Activated naive CD4-positive, alpha-beta T cell treated with anti-CD3 and anti-CD28 coated beads, Interleukin-2, amount 50 U/mL, for 24 hours (primary cell): Measurements from ENCODE around the gene CSMD2.

ENCODE experiments used
- H3K27ac Mint-ChIP-seq: one replicate; pipeline ENCODE4 v1.8.0; 2021; ENCODE audit warnings: mild to moderate bottlenecking, mixed read lengths
- H3K27me3 Mint-ChIP-seq: one replicate; pipeline ENCODE4 v1.8.0; 2021; ENCODE audit warnings: mixed read lengths
- H3K36me3 Mint-ChIP-seq: one replicate; pipeline ENCODE4 v1.8.0; 2021; ENCODE audit warnings: mixed read lengths
- H3K4me1 Mint-ChIP-seq: one replicate; pipeline ENCODE4 v1.8.0; 2021; ENCODE audit warnings: mixed read lengths
- H3K4me3 Mint-ChIP-seq: one replicate; pipeline ENCODE4 v1.8.0; 2021; ENCODE audit warnings: mild to moderate bottlenecking, mixed read lengths
- H3K9me3 Mint-ChIP-seq: one replicate; pipeline ENCODE4 v1.8.0; 2021; ENCODE audit warnings: mixed read lengths

The CSMD2 gene

GRCh38 chr1:33660244-33660643, 504.8 kb downstream of the CSMD2 start:
- Mint-ChIP-seq H3K4me1 (no peaks in the 10 kb centered on the region), H3K4me3 (no peak overlapping the region), H3K9me3 (no peaks in the 10 kb centered on the region), H3K27me3 (peaks cover 2% of the 10 kb centered on the region), H3K36me3 (no peaks in the 10 kb centered on the region), H3K27ac (no peak overlapping the region)

GRCh38 chr1:33659641-33660040, 505.4 kb downstream of the CSMD2 start:
- H3K4me1 Mint-ChIP-seq: no peaks in the 10 kb centered on the region
- H3K27ac Mint-ChIP-seq: no peak overlapping the region
- H3K27me3 Mint-ChIP-seq: peaks cover 2% of the 10 kb centered on the region
- no peaks in the 10 kb centered on the region for H3K9me3 Mint-ChIP-seq
- no peak overlapping the region for H3K4me3 Mint-ChIP-seq
- H3K36me3 Mint-ChIP-seq: no peaks in the 10 kb centered on the region

DNA sequence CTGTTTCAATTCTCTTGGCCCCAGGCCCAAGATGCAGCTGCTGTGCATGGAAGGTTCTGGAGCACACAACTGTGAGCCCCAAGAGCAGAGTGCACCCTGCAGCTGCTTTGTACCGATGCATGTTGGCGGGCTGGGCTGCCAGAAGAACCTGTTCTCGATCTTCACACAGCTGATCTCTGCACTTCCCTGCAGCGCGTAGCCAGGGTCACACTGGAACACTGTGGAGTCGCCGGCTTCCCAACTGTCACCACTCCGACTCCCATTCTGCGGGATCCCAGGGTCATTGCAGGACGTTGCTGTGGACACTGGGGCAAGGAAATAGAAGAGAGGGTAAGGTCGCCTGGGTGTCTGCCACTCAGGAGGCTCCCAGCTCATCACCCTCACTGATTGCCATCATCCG, 507.2 kb downstream of the CSMD2 start:
- Mint-ChIP-seq H3K36me3 (no peaks in the 10 kb centered on the region), H3K27me3 (peaks cover 2% of the 10 kb centered on the region), H3K4me3 (no peak overlapping the region), H3K9me3 (no peaks in the 10 kb centered on the region), H3K27ac (no peak overlapping the region), H3K4me1 (no peaks in the 10 kb centered on the region)

DNA sequence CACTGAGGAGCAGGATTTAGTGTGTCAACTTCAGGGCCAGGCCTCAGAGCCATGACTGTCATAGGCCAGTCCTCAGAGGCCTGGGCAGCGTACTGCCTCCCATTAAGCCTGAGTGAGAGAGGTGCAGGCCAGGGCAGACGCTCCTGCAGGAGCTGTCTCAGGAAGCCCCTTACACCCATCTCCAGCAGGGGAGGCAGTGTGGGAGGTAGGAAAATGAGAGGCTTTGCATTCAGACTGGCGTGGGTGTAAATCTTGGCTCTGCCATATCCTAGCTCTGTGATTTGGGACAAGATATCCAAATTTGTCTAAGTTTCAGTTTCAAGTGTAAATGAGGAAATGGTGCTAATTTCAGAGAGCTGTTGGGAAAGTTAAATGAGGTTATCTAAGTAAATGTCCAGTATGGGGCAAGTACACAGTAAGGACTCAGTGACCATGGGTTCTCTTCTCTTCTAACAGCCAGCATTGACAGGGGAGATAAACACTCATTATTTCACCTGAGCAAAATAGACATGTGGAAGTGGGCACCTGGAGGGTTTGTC, 508.5 kb downstream of the CSMD2 start:
- H3K27me3 Mint-ChIP-seq: peaks cover 2% of the 10 kb centered on the region
- no peak overlapping the region for H3K4me3 Mint-ChIP-seq
- no peaks in the 10 kb centered on the region for H3K9me3 Mint-ChIP-seq
- no peaks in the 10 kb centered on the region for H3K36me3 Mint-ChIP-seq
- H3K4me1 Mint-ChIP-seq: no peaks in the 10 kb centered on the region
- H3K27ac Mint-ChIP-seq: no peak overlapping the region

GRCh38 chr1:33655496-33655895, 509.5 kb downstream of the CSMD2 start:
- H3K4me1 Mint-ChIP-seq: no peaks in the 10 kb centered on the region
- no peak overlapping the region for H3K4me3 Mint-ChIP-seq
- H3K9me3 Mint-ChIP-seq: no peaks in the 10 kb centered on the region
- H3K27ac Mint-ChIP-seq: no peak overlapping the region
- H3K36me3 Mint-ChIP-seq: no peaks in the 10 kb centered on the region
- H3K27me3 Mint-ChIP-seq: peaks cover 2% of the 10 kb centered on the region

DNA sequence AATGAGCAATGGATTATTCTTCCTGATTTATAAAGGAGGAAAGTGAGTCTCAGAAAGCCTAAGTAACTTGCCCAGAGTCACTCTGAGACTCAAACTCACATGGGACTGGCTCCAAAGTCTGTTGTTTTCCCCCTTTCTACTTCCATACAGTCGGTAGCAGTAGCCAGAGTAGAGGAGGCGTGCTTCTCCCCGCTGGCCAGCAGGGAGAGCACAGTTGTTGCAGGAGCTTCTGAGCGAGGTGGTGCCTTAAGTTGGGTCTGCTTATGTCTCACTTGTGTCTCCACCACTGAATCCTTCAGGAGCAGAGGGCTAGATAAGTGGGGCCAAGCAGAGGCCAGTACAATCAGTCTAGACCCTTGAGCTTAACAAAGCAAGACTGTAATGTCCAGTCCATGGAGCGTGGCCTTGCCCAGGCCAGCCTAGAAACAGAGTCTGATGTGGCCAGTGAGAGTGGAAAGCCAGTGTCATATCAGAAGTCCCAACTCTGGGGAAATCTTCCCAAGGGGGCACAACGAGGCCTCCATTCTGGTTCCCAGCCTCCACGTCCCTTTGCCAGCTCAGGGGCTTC, 510.7 kb downstream of the CSMD2 start:
- Mint-ChIP-seq H3K27ac (no peak overlapping the region), H3K27me3 (peaks cover 2% of the 10 kb centered on the region), H3K36me3 (no peaks in the 10 kb centered on the region), H3K9me3 (no peaks in the 10 kb centered on the region), H3K4me1 (no peaks in the 10 kb centered on the region), H3K4me3 (no peak overlapping the region)

DNA sequence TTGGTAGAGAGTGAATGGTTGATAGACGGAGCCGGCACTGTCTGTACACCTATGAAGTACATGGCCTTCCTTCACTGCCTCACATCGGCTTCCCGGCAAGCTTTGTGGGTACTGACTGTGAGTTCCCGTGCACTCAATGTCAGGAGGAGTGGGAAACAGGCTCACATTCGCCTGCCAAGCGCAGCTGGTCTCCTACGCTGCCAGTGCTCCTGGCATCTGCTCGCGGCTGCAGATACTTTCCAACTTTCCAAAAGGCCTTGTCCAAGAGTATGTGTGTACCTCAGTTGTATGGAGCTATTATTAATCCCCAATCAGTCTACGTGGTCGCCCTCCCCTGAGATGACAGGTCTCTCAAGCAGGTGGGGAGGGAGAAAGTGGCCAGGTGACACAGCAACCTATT, 511.8 kb downstream of the CSMD2 start:
- H3K4me3 Mint-ChIP-seq: no peak overlapping the region
- H3K9me3 Mint-ChIP-seq: no peaks in the 10 kb centered on the region
- H3K27me3 Mint-ChIP-seq: peaks cover 2% of the 10 kb centered on the region
- H3K4me1 Mint-ChIP-seq: no peaks in the 10 kb centered on the region
- no peaks in the 10 kb centered on the region for H3K36me3 Mint-ChIP-seq
- no peak overlapping the region for H3K27ac Mint-ChIP-seq

GRCh38 chr1:33650708-33651107, 514.3 kb downstream of the CSMD2 start:
- no peaks in the 10 kb centered on the region for H3K4me1 Mint-ChIP-seq
- no peaks in the 10 kb centered on the region for H3K36me3 Mint-ChIP-seq
- H3K9me3 Mint-ChIP-seq: no peaks in the 10 kb centered on the region
- H3K4me3 Mint-ChIP-seq: no peak overlapping the region
- no peak overlapping the region for H3K27ac Mint-ChIP-seq
- H3K27me3 Mint-ChIP-seq: peaks cover 4% of the 10 kb centered on the region

DNA sequence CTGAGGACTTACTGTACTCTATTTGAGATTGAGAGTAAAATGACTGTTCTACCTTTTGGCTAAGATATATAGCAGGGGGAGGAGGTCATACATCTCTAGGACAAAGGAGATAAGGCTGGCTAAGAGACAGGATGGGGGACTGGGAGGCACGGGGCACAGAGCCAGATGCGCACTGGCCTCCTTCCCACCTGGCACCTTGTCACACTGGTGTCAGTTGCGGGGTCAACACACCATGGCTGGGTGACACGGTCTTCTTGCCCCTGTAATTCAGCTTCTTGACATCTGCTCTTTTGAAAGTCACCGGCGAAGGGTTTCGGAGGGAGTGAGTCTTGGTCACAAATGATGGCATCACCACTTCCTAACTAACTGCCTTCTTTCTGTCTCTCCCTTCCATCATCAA, 515.3 kb downstream of the CSMD2 start:
- Mint-ChIP-seq H3K9me3 (no peaks in the 10 kb centered on the region), H3K36me3 (no peaks in the 10 kb centered on the region), H3K27ac (no peak overlapping the region), H3K27me3 (peaks cover 4% of the 10 kb centered on the region), H3K4me1 (no peaks in the 10 kb centered on the region), H3K4me3 (no peak overlapping the region)

DNA sequence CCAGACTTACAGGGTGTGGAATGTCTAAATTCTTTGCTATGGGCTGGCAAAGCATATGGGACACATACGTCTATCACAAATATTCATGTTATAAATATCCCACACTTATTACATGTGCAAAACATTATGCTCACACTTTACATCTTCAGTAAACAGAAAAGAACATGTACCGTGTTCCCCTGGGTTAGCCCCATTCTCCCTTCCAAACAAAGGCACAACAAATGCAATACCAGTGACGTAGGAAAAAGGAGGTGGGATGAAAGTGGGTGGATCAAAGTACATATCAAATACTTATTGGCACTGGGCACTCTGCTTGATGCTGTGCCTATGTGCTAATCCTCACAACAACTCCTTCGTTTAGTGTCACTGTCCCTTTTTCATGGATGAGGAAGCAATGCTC, 521.8 kb downstream of the CSMD2 start:
- no peak overlapping the region for H3K27ac Mint-ChIP-seq
- peaks cover 15% of the 10 kb centered on the region for H3K27me3 Mint-ChIP-seq
- no peaks in the 10 kb centered on the region for H3K4me1 Mint-ChIP-seq
- no peaks in the 10 kb centered on the region for H3K9me3 Mint-ChIP-seq
- H3K4me3 Mint-ChIP-seq: no peak overlapping the region
- no peaks in the 10 kb centered on the region for H3K36me3 Mint-ChIP-seq

DNA sequence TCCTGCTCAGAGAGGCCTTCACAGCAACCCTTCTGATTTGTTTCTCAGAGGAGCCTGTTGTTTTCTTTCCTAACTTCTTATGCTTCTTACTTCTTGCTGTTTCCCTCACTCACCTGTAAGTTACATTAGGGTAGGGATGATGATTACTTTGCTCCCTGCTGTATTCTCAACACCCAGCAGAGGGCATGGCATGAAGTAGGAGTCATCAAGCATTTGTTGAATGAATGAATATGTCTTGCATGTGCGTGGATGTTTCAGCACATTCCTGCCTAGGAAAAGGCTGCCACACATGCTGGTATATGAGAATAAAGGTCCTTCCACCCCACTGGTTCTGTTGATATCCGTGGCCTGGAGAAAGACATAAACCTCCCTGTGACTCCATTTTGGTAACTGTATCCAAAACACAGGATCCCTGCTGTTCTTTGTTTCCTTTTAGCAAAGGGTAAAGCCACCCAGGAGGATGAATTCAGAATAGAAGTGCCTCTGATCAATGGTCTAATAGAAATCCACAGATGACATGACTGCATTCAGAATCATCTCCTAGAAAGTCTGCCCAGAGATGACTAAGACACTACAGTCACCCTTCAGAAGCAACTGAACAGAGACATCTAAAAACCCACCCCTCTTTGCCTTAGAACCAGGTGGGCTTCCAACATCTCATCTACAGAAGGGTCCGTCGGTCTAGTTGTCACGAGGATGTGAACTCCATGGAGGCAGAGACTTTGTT, 523.8 kb downstream of the CSMD2 start:
- Mint-ChIP-seq H3K27me3 (peaks cover 15% of the 10 kb centered on the region), H3K27ac (no peak overlapping the region), H3K36me3 (no peaks in the 10 kb centered on the region), H3K4me1 (no peaks in the 10 kb centered on the region), H3K4me3 (no peak overlapping the region), H3K9me3 (no peaks in the 10 kb centered on the region)

DNA sequence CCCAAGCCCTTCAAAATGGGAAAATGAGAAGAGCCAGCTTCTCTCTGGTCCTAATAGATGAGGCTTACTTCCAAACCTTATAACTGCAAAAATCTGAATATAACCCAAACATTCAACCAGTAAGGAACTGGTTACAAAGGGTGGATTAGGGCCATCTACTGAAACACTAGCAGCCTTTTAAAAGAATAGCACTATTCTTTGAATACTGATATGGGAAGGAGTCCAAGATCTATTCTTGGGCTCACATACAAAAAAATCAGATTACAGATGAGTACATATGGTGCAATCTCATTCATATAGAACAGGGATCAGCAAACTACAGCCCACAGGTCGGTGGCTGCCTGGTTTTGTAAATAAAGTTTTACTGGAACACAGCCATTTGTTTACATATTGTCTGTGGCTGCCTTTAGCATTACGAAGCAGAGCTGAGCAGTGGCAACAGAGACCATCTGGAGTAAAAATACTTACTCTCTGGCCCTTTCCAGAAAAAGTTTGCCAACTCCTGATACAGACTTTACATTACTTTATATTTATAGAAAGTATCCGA, 524.8 kb downstream of the CSMD2 start:
- H3K27ac Mint-ChIP-seq: no peak overlapping the region
- H3K27me3 Mint-ChIP-seq: peaks cover 15% of the 10 kb centered on the region
- no peaks in the 10 kb centered on the region for H3K36me3 Mint-ChIP-seq
- H3K4me1 Mint-ChIP-seq: no peaks in the 10 kb centered on the region
- no peak overlapping the region for H3K4me3 Mint-ChIP-seq
- H3K9me3 Mint-ChIP-seq: no peaks in the 10 kb centered on the region

DNA sequence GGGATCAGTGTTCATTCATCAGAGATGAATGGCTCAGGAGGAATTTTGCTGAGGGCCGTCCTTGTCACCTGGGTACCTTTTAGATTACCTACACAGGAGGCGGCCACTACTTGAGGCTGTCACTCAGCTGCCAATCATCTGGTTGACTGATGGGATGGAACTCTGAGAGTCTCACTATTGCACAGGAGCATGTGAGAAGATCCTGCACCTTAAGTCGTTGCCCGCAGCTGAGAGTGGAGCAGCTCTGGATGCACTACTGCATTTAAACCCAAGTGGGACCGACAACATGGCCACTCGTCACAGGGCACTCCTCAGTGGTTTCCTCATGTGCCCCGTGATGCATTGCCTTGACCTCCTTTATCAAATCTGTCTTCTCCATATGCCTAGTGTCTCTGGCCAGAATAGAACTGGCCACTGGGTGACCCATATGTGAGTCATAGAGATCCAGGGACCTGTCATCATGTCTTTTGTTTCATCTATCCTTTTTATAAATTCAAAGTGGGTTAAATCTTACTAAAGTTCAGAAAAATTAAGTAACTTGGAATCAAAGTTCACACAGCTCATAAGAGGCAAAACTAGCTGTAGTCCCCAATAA, 527.1 kb downstream of the CSMD2 start:
- H3K27ac Mint-ChIP-seq: no peak overlapping the region
- H3K27me3 Mint-ChIP-seq: peaks cover 10% of the 10 kb centered on the region
- H3K36me3 Mint-ChIP-seq: no peaks in the 10 kb centered on the region
- H3K4me3 Mint-ChIP-seq: no peak overlapping the region
- no peaks in the 10 kb centered on the region for H3K9me3 Mint-ChIP-seq
- no peaks in the 10 kb centered on the region for H3K4me1 Mint-ChIP-seq

DNA sequence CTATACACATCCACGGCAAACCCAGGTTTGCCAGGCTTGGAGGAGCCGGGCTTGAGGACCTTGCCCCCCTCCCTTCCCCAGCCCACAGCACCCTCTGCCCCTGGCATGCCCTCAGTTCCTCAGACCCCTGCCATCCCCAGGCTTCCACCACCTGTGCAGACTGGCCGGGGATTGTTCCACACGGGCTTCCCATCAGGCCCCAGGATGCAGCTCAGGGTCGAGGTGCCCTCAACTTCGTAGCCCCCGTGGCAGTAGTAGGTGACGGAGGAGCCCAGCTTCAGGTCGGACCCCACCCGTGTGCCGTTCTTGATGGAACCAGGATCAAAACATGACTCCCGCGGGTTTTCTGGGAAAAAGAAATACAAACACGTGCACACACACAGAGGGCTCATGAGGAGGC, 528.8 kb downstream of the CSMD2 start:
- no peaks in the 10 kb centered on the region for H3K4me1 Mint-ChIP-seq
- H3K9me3 Mint-ChIP-seq: no peaks in the 10 kb centered on the region
- H3K27me3 Mint-ChIP-seq: peaks cover 13% of the 10 kb centered on the region
- H3K36me3 Mint-ChIP-seq: no peaks in the 10 kb centered on the region
- H3K27ac Mint-ChIP-seq: no peak overlapping the region
- no peak overlapping the region for H3K4me3 Mint-ChIP-seq

- no peaks in the 10 kb centered on the region for H3K36me3 Mint-ChIP-seq
- no peak overlapping the region for H3K27ac Mint-ChIP-seq
- no peak overlapping the region for H3K4me3 Mint-ChIP-seq
- no peaks in the 10 kb centered on the region for H3K9me3 Mint-ChIP-seq
- no peaks in the 10 kb centered on the region for H3K4me1 Mint-ChIP-seq
- H3K27me3 Mint-ChIP-seq: peaks cover 16% of the 10 kb centered on the region
Measured at GRCh38 chr1:33635336-33636012, 529.6 kb downstream of the CSMD2 start.

- H3K4me3 Mint-ChIP-seq: no peak overlapping the region
- H3K9me3 Mint-ChIP-seq: no peaks in the 10 kb centered on the region
- peaks cover 16% of the 10 kb centered on the region for H3K27me3 Mint-ChIP-seq
- no peaks in the 10 kb centered on the region for H3K36me3 Mint-ChIP-seq
- H3K4me1 Mint-ChIP-seq: no peaks in the 10 kb centered on the region
- no peak overlapping the region for H3K27ac Mint-ChIP-seq
Measured at GRCh38 chr1:33634806-33635205, 530.2 kb downstream of the CSMD2 start.
